GM21526 (cell line): ENCODE measurements around the gene SPDEF.

ENCODE experiments used
- ATAC-seq: cut with Tn5 transposase; IDR thresholded peaks from one replicate; pipeline ENCODE4 v1.9.1; 2021; ENCODE audit warnings: moderate library complexity; ENCODE audit not compliant: unreplicated experiment, low FRiP score

Gene SPDEF

GRCh38 chr6:34547701-34548644, 8.2 kb downstream of the SPDEF start:
- no peak for ATAC-seq

GRCh38 chr6:34546551-34547321, 9.4 kb downstream of the SPDEF start:
- no peak for ATAC-seq

- ATAC-seq: no peak
Observed at GRCh38 chr6:34544776-34545471, 11.2 kb downstream of the SPDEF start.

GRCh38 chr6:34544052-34544604, 12.0 kb downstream of the SPDEF start:
- no peak for ATAC-seq

- no peak for ATAC-seq
Observed at GRCh38 chr6:34543421-34543820, 12.7 kb downstream of the SPDEF start.

- ATAC-seq: no peak
Observed at GRCh38 chr6:34540841-34541240, 15.3 kb downstream of the SPDEF start.

- no peak for ATAC-seq
Observed at GRCh38 chr6:34540222-34540621, 15.9 kb downstream of the SPDEF start.

- ATAC-seq: no peak
Observed at GRCh38 chr6:34539181-34539580, 16.9 kb downstream of the SPDEF start.

- ATAC-seq: no peak
Observed at GRCh38 chr6:34538581-34538980, 17.5 kb downstream of the SPDEF start.

GRCh38 chr6:34537922-34538550, 18.1 kb downstream of the SPDEF start:
- ATAC-seq: no peak

GRCh38 chr6:34536959-34537848, 18.9 kb downstream of the SPDEF start:
- ATAC-seq: no peak

- ATAC-seq: no peak
Observed at GRCh38 chr6:34536251-34536958, 19.7 kb downstream of the SPDEF start.

GRCh38 chr6:34535646-34536045, 20.5 kb downstream of the SPDEF start:
- ATAC-seq: no peak

- ATAC-seq: no peak
Observed at GRCh38 chr6:34535199-34535598, 20.9 kb downstream of the SPDEF start.

- no peak for ATAC-seq
Observed at GRCh38 chr6:34534656-34535055, 21.5 kb downstream of the SPDEF start.

GRCh38 chr6:34534146-34534545, 22.0 kb downstream of the SPDEF start:
- ATAC-seq: no peak

- ATAC-seq: no peak
Observed at GRCh38 chr6:34532230-34532629, 23.9 kb downstream of the SPDEF start.

- no peak for ATAC-seq
Observed at GRCh38 chr6:34531580-34532201, 24.4 kb downstream of the SPDEF start.
